ENCODE measurements around the gene NUPR2.

DNA sequence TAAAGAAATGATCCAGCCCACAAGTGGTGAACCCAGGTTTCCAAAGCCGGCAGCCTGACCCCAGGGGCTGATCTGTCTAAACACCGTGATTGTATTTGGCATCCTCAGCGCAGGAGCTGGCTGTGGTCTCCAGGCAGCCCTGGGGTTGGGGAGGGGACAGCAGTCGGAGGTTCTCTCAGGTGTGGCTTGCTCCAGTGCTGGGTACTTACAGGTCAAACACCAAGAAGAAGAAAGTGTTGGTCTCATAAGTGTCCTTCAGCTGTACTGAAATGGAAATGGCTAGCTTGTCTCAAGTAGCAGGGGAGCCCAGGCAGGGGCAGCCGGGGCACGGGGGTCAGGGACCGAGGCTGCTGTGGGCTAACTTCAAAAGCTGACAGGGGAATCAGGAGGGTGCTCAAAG, 29.5 kb downstream of the NUPR2 start:
- TF ChIP-seq CTCF (IDR thresholded peaks at IDR 0.05) (no peak), ZNF671 (CRISPR knock-in tag; IDR thresholded peaks at IDR 0.05) (no peak), TP53 (CRISPR knock-in tag; IDR thresholded peaks at IDR 0.05) (no peak)
- TF ChIP-seq, protein P1, sequence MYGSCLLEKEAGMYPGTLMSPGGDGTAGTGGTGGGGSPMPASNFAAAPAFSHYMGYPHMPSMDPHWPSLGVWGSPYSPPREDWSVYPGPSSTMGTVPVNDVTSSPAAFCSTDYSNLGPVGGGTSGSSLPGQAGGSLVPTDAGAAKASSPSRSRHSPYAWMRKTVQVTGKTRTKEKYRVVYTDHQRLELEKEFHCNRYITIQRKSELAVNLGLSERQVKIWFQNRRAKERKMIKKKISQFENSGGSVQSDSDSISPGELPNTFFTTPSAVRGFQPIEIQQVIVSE (CRISPR knock-in tag; IDR thresholded peaks at IDR 0.05; ENCODE audit: borderline replicate concordance) = no peak
